GM15510 (cell line): ENCODE measurements around the gene REV1.

Experiments
- POLR2A ChIP-seq: IDR thresholded peaks from 3 replicates; pipeline ENCODE4 v1.6.1; 2011; ENCODE audit warnings: borderline replicate concordance; ENCODE audit not compliant: insufficient read length; ENCODE audit errors: extremely low read depth

Gene REV1

DNA sequence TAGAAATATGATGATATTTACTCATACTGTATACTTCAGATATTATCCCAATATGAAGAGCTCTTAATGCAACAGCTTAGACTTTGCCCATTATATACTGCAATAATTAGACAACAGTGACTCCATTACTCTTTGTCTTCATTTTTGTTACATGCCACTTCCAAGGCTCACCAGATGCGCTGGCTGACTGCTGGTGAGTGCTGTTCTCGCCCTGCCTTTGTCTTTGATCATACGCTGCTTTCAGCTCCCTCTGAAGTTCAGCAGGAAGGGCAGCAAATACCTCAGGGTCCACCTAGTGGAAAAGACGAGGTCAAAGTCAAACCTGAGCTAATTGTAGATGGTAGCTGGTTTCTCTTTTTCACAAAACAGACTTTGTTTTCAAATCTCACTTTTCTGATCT lies 86.3 kb downstream of the REV1 start:
- TF ChIP-seq POLR2A = no peak

DNA sequence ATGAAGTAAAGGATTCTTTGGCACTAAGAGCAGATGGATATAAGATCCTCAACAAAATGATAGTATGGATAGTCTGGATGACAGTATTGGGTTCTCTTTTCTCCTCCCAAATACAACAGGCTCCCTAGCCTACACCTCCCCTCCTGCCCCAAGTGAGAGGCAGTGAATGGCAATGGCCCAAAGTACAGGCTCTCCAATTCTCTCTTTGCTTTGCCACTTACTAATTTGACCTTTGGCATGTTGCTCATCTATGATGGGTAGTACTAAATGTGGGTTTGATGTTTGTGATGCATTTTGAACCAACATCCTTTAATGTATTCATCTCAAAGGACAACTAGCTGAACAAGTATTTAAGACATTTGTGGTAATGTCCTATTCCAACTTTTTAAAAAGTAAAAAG lies 86.7 kb downstream of the REV1 start:
- TF ChIP-seq POLR2A = no peak

DNA sequence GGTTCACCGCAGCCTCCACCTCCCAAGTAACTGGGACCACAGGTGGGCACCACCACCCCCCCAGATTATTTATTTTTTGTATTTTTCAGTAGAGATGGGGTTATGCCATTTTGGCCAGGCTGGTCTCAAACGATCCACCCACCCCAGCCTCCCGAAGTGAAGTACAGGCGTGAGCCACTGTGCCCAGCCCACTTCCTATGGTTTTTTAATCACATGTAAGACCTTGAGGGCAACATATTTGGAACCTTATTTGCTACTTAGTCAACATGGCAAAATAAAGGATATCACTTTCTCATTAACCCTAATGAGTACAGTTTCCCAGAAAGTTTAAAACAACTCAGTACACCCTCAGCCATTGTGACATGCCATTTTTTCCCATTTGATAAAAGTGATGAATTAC lies 88.0 kb downstream of the REV1 start:
- no peak for TF ChIP-seq POLR2A

DNA sequence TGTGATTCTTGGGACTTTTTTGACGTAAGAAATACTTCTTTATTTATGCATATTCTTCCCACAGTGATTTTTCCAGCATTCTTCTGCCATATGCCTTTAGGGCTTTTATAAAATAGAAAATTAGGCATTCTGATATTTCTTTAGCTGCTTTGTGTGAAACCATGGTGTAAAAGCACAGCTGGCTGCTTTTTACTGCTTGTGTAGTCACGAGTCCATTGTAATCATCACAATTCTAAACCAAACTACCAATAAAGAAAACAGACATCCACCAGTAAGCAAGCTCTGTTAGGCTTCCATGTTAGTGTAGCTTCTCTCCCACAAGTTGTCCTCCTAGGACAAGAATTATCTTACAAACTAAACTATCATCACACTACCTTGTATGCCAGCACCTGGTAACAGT lies 90.0 kb downstream of the REV1 start:
- TF ChIP-seq POLR2A = no peak

DNA sequence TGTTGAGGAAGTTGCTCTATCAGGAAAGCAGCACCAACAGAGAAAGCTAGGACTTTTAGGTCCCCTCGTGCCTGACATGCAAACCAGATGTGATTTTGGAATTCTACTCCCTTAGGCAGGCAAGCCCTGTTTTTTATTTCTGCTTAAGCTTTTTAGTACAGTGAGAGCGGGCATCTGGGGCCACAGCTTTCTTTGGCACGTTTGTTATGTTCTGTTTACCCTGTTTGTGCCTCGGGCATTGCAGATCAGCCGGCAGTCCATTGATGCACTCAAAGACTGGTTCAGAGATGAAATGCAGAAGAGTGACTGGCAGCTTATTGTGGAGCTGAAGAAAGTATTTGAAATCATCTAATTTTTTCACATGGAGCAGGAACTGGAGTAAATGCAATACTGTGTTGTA lies 90.8 kb downstream of the REV1 start:
- no peak for TF ChIP-seq POLR2A

DNA sequence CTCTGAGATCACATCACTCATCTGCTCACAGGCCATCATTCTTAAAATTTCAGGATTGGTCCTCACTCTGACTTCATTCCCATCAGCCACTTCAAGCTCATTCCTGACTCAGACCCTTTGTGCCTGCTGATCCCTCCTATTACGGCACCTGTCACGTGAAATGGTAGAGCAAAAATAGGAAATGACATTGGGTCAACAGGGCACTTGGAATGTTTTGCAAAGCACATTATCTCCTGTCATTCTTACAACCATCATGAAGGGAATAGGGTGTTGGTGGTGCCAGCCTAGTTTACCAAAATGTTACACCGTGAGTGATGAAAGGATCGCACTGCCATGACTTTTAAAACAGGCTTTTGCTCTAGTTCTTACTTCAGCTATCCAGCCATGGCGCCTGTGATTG lies 91.5 kb downstream of the REV1 start:
- no peak for TF ChIP-seq POLR2A

DNA sequence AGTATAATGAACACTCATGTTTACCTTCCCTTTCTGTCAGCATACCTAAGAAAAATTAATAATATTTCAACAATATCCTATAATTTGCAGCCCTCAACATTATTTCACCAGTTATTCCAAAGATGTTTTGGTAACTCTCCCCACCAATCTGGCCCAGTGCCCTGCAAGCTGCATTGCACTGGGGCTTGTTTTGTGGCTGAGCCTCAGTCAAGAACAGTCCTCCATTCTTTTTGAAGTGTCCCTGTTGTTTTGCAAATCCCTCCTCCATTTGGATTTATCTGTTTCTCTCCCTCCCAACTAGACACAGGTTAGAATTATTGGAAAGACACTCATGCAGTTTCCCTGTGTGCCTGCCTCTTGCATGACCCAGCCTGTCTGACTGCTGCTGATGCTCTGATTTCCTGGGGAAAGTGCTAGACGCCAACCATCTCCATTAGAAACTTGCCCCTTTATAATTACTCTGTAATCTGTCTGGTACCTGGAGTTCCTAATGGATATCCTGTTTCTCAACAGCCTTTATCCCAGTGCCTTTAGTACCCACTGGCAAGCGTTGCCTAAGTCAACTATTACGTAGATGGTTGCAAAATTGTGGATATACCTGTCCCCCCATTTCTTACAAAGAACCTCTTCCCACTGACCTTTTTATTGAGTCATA lies 92.4 kb downstream of the REV1 start:
- TF ChIP-seq POLR2A = no peak

DNA sequence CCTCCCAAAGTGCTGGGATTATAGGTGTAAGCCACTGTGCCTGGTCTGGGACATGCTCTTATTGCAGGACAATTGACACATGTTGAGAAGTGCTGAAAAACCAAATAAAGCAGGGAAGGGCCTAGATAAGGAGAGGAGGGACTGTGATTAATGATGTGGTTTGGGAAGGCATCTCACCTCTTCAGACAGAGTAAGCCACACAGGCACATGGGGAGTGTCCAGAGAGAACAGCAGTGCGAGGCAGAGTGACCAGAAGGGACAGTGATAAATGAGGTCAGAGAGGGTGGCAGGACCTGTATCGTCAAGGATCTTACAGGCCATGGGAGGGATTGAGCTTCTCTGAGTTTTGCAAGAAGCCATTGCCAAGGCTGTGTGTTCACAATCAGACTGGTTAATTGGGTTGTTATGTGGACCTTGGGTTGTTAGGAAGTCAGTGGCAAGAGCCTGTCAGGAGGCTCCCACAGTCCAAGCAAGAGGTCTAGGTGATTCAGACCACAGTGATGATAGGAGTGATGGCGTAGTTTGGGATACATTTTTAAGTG lies 94.2 kb downstream of the REV1 start:
- TF ChIP-seq POLR2A = no peak

DNA sequence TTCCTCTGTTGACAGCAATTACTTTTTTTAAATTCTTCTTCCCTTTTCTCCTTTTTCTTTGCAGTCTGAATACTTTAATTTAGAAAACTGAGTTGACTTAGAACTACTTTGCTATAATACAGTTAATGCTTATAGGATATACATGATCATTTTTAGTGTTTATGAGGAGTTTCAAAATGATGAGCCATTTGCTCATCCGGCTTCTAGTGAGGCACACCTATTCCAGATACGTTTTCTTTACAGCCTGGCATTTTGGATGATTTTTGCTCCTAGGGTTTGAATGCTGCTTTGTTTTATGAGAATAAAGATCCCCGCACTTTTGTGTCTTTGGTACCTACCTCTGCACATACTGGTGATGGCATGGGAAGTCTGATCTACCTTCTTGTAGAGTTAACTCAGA lies 99.9 kb downstream of the REV1 start:
- no peak for TF ChIP-seq POLR2A

DNA sequence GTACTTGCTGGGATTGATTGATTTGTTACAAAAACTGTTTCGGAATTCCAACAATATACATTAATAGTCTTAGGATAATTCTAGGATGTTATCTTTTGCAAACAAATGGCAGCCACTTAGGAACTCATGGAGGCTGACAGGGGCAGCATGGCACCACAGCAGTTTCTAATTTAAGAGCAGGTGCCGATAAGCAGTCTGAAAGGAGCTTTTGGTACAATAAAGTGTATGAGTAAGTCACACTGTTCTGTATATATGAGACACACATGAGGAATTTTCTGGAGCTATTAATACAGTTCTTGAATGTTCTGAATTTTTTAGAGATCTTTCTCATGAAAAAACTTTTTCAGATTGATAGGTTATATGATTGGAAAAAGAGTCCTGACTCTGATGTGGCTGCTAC lies 100.4 kb downstream of the REV1 start:
- no peak for TF ChIP-seq POLR2A

DNA sequence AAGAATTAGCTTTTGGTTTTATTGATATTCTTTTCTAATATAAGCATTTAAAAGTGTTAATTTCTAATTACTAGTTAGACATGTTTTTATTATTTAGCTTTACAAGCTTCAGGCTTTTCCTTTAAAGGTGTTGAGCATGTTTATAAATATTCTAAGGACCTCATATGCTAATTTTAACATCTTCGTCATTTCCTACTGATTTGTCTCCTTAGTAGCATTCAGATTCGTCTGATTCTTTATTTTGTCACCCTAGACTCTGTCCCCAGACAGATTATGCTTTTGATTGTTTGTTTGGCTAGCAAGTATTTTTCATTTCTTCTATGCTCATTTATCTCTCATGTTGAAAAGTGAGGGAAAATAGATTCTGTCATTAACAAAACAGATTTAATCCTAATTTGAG lies 100.9 kb downstream of the REV1 start:
- no peak for TF ChIP-seq POLR2A

DNA sequence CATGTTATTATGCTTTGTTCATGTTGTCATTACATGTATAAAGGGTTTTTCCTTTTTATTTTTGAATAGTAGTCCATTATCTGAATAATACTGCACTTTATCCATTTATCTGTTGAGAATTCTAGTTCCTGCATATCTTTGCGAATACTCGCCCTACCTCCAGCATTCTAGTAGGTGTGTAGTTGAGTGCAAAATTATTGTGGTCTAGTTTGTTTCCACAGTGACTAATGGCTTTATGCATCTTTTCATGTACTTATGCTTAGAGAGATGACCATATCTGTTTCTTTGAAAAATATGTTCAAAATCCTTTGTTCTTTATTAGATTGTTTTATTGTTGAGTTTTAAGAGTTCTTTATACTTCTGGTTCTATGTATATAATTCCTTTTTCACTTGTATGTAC lies 103.8 kb downstream of the REV1 start:
- TF ChIP-seq POLR2A = no peak

DNA sequence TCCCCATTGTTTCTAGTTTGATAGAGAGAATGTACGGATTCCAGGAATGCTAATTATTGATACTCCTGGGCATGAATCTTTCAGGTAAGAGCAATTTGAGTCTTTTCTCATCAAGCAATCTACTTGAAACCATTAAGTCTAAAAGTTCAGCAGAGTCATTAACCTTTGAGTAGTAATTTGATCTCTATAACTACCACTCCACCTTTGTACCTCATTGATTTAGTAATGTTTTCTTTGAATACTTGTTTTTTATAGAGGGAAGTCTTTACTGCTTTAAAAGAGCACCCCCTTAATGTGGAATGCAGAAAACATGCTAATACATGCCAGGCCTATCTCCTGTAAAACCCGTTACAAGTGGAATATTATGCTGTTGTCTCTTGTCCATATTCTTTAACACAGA lies 107.7 kb downstream of the REV1 start:
- TF ChIP-seq POLR2A = no peak

DNA sequence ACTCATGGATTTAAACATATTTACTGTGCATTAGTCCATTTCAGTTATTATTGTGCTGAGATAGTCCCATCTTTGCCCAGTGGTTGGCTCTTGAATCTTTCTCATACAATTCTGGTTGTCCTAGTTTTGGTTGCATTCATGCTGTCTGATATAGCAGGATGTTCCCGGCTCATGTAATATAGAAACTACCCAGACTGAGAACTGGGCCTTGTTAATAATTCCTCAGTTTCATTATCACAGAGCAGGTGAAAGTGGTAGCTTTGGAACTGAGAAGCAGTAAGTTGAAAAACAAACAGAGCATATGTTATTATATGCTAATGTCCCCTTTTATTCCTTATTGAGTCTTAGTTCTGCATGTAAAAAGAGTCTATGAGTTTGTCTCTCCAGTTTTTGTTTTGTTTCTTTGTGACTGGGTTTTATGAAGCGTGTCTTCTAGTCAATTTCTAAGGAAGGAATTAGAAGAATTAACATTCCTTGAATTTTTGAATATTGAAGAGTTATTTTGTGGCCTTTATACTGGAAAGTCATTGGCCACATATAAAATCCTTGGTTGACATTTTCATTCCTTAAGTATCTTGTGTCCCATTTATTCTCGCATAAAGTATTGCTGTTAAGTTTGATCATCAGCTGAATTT lies 109.3 kb downstream of the REV1 start:
- TF ChIP-seq POLR2A = no peak

DNA sequence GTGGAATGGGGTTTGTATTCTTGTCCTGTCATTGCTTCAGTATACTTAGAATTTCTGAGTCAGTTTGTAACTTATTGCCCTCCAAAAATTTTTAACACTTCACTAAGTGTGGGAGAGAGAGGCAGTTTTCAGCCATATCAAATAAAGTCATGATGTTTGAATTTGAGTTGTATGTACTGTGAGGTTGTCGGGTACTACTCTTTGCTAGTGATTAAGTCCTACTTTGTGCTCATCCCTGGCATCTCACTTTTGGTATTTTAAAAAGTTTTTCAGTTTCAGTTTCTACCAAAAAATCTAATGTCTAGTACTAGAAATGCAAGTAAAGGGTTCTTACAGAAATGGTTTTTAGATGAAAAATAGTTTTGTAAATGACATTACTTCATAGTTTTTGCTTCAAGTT lies 111.9 kb downstream of the REV1 start:
- no peak for TF ChIP-seq POLR2A

DNA sequence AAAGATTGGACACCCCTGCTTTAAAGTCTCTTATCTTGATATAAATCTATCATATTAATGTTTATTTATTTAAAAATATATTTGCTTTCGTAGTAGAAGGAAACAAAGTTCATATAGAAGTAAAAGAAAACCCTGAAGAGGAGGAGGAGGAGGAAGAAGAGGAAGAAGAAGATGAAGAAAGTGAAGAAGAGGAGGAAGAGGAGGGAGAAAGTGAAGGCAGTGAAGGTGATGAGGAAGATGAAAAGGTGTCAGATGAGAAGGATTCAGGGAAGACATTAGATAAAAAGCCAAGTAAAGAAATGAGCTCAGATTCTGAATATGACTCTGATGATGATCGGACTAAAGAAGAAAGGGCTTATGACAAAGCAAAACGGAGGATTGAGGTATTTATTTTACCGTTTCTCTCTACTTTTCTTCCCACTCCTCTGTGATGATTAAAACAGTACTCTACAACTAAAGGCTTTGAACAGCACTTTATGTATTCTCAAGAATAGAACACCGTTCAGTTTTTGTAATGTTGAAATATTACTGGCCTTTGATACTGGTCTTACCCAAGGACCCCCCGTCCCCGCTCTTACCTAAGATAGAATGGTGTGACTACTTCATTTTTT lies 113.5 kb downstream of the REV1 start:
- TF ChIP-seq POLR2A = no peak
